GOT3 (cell line): Measurements from ENCODE around the gene FBLN1.
"Not testable (repeated sequence)": the region's sequence is repeated elsewhere in the genome, so short reads cannot be mapped to it uniquely, and the experiment has no call there.

Experiments used
- DNase-seq: peaks from one replicate; lab custom pipeline; 2025; ENCODE audit warnings: mixed read lengths; lab: John Stamatoyannopoulos, UW

The FBLN1 gene

DNA sequence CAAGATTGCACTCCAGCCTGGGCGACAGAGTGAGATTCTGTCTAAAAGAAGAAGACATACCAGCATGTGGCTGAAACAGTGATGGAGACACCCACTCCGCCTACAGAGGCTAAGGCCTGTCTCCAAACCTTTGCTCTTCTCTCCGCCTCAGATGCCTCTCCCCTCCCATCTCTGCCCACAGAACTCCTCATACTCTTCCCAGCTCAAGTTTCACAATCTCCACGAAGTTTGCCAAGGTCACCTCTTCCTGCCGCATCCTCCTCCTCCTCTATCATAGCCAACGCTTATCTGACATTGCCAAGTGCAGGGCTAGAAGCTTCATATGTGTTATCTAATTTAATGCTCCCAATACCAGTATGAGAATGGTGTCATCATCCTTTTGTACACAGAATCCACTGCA, 25.9 kb upstream of the FBLN1 start:
- DNase-seq, result no peak

DNA sequence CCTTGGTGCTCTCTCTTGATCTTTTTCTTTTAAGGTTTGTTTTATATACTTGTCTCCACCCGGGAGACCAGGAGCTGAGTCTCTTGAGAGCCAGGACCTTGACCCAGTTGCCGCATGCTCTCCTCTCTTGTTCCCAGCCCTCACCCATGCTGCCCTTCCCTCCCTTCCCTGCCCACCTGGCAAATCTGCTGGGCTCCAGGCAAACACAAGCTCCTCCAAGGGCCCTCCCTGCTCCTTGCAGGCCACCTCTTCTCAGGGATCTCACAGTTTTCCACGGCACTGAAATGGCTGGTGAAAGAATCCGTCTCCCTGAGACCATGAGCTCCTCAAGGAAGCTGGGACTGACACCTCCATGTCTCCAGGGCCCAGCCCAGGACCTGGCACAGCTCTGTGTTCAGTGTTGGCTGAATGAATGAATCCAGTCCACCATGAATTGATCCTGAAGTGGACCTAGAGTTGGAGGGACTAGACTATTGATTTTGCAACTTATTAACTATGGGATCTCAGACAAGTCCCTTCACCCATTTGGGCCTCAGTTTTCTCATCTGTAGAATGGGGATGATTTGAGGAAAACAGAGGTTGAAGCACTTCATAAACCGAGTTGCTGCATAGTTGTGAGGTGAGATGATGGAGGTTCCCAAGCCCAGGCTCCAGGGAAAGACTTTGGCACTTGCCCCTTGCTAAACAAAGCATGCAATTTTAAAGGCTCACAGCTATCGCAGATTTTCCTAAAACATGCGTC, 25.1 kb upstream of the FBLN1 start:
- no peak for DNase-seq

- DNase-seq, result no peak
Measured at GRCh38 chr22:45478108-45478771, 24.4 kb upstream of the FBLN1 start.

GRCh38 chr22:45480717-45481116, 22.0 kb upstream of the FBLN1 start:
- DNase-seq, result no peak

DNA sequence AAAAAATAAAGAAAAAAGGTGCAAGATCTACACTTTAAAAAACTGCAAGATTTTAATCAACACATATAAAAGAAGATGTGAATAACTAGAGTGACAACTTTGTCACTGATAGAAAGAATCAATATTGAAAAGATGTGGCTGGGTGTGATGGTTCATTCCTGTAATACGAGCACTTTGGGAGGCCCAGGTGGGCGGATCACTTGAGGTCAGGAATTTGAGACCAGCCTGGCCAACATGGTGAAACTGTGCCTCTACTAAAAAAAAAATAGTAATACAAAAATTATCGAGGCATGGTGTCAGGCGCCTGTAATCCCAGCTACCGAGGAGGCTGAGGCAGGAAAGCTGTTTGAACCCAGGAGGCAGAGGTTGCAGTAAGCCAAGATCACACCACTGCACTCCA, 21.0 kb upstream of the FBLN1 start:
- no peak for DNase-seq

DNA sequence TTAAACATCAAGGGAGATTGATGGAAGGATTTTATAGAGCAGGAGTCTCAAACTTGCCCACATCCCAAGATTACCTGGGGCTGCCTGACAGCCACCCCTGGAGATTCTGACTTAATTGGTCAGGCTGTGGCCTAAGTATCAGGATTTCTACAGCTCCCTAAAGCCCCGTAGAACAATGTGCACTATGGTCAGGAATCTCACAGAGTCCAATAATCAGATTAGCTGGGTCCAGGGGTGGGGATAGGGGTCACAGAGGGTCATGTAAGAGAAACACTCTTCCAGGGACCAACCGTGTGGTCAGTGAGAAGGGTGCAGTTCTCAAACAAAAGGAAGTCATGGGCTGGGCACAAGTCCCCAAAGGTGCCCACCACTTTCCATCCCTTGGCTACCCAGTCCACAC, 20.5 kb upstream of the FBLN1 start:
- DNase-seq, result no peak

- DNase-seq, result no peak
Measured at GRCh38 chr22:45483319-45483718, 19.4 kb upstream of the FBLN1 start.

GRCh38 chr22:45483918-45484499, 18.7 kb upstream of the FBLN1 start:
- DNase-seq, result no peak

DNA sequence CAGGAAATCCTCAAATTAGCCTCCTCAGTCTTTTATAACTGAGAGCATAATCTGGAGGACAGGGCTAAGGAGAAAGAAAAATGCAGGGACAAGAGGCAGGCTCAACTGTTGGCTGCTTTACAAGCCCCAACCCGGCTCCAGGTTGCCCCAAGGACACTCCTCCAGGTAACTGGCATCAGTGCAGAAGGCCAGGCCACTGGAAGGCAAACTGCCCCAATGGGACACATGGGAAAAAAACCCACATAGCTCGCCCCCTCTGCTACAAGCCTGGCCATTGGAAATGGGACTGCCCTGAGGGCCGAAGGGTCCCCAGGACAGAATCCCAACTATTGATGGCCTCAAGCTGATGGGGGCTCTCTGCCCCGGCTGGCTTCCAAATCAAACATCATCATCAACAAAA, 17.9 kb upstream of the FBLN1 start:
- no peak for DNase-seq

GRCh38 chr22:45485261-45485660, 17.4 kb upstream of the FBLN1 start:
- no peak for DNase-seq

- no peak for DNase-seq
Measured at GRCh38 chr22:45488764-45489370, 13.8 kb upstream of the FBLN1 start.

DNA sequence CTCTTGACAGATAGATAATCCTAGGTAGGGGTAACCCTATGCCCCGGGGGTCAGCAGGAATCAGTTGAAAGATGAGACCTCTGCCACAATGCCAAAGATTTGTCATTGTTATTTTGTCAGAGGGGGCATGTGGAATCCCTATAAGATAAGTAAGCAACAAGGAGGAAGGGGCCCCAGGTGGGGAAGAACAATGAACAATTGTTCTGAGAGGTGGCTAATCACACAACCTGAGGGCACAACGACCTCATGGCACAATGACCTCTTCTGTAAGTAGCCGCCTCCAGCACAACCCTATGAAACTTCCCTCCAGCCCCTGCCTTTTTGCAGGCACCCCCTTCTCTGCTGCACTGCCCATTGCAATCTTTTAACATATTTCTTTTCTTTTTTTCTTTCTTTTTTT, 11.8 kb upstream of the FBLN1 start:
- no peak for DNase-seq

GRCh38 chr22:45491841-45492240, 10.8 kb upstream of the FBLN1 start:
- no peak for DNase-seq

DNA sequence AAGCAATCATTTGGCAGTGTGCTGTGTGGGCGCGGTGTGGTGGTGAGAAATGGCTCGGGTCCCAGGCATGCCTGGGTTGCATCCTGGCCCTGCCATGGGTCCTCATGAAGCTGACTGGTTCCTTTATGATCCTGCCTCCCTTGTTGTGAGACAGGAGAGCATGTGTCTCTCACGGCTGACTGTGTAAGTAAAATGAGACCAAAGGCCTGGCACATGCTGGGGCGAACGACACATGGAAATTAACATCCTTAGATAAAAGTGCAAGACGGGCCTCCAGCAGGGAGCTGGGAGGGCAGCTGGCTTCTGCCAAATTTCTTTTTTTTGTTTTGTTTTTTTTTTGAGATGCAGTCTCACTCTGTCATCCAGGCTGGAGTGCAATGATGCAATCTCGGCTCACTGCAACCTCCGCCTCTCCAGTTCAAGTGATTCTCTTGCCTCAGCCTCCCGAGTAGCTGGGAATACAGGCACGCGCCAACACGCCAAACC, 9.4 kb upstream of the FBLN1 start:
- no peak for DNase-seq

DNA sequence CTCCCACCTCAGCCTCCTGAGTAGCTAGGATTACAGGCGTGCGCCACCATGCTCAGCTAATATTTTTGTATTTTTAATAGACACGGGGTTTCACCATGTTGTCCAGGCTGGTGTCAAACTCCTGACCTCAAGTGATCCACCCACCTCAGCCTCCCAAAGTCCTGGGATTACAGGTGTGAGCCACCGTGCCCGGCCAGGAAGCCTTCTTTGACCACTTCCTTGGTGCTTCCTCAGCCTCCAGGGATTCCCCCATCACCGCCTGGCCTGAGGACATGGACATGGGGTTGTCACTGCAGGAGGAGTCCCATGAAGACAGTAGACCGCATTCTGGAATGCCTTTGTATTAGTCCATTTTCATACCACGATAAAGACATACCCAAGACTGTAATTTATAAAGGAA, 8.4 kb upstream of the FBLN1 start:
- DNase-seq, result not testable (repeated sequence)

GRCh38 chr22:45495616-45496015, 7.1 kb upstream of the FBLN1 start:
- DNase-seq, result not testable (repeated sequence)

DNA sequence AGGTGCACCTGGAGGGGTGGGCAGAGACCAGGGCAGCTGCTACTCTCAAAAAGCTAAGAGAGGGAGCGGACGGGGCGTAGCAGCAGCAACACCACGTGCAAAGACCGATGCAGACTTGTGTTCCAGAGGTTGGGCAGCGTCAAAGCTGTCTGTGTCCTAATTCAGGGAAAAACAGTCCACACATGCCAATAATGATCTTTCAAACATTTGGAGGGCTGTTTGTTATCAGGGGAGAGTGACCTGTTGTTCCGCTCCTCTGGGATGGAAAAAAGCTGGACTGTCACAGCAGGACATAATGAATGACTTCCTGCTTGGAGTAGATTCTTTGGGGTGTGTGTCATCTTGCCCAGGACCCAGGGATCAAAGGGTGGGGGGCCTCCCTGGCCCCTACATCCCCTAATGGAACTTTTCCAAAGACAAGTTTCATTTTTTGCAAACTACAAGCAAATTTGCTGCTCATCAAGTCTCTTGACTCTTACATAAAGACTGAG, 6.2 kb upstream of the FBLN1 start:
- DNase-seq, result no peak

- DNase-seq, result no peak
Measured at GRCh38 chr22:45497351-45498145, 5.1 kb upstream of the FBLN1 start.

DNA sequence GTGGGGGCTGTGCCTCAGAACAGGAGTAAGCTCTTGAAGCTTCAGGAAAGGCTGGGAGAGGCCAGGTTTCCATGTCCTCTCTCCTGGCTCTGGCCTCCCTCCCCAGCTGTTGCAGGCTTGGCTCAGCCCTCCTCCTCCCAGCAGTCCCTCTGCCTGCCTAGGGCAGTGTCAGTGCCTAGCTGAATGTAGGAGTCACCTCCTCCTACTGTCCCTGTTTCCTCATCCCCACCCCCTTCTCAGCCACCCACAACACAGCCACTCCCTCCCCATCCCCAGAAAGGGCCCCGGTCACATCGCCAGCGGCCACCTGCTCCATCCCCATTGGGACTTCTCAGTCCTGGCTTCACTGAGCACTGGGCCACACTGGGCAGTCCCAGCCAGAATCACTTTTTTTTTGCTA, 2.9 kb upstream of the FBLN1 start:
- no peak for DNase-seq

DNA sequence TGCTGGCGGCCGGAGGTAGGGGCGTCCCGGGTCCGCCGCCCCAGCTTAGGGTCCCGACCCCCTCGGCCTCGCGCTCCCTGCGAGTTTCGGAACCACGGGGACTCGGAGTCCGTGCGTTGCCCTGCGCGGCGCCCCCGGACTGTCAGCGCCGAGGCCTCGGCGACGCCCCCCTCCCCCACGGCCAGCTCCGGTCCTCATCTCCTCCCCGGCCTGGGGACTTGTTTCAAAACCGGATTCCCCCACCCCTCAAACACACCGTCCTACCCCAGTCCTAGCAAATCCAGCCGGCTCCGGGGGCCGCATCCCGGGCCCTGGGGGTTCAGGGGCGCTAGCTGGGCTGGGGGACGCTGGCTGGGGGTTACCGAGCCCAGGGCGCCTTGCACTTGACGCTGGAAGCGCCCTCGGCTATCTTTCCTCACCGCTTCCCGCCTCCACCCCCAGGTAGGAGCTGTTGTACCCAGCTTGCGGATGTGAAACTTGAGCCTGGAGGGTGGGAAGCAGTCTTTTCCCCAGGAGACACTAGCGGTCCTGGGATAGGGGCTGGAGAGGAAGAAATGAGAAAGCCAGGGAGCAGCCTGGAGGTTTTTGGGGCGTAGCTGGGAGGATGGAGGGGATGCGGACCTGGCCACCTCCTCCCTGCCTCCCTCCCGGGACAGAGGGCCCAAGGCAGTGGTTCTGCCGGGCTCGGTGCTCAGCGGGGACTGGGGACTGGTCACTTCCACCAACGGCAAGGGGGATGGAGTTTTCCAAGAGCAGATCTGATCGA, 550 bp downstream of the FBLN1 start:
- no peak for DNase-seq

GRCh38 chr22:45503816-45504372, 1.2 kb downstream of the FBLN1 start:
- DNase-seq, result no peak
